AG08396 (cell line): ENCODE data around the gene FSD1L.
A peak's percentile ranks its signal among the peaks of the same experiment; 100 is the strongest.

ENCODE experiments used
- DNase-seq: peaks from one replicate; pipeline ENCODE4 v3.0.0; 2012; ENCODE audit warnings: low spot score, mixed read lengths

The FSD1L gene

DNA sequence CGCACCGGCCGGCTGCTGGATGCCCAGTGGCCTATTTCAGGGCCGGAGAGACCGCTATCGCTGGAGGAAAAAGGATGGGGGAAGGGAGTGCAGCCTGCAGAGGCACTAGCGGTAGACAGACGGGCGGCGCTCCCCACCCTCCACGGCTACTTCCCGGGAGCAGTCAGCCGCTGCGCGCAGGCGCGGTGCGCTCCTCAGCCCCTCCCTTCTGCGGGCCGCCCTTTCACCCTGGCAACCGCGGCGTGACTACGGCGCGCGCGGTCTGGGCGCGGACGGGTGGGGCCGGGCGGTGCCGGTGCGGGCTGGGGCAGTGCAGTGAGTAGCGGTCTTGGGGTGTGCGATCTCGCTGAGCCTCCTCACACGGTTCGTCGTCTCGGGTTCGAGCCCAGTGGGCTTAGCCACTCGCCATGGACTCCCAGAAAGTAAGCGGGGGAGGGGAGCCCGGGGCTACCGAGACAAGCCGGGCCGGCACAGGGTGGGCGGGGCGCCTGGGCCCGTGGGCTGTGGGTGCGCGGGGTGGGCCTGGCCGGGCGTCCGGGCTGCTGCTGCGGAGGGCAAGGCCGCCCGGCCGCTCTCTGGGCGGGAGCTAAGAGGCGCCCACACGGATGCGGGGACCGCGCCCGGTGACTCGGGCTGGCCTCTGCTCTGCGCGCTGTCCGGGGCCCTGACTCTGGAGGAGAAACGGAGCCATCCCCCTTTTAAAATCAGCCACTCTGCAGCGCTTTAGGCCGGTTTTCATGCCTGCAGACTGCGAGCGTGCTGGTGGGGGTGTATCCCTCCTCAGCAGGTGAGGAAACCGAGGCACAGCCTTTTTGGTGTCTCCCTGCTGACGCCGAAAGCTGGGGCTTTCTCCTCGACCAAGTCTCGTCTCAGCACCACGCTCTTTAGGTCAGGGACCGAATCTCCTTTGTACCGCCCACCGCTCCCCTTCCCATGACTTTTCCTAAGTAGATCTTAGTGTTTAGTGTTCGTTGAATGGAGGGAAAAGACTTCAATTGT is at the start of gene FSD1L:
Gene FSD1L, plus strand, starts transcription at position 221 of the 999 bp plus-strand sequence. Its CDS starts 187 bp downstream, at position 408.
- peak; percentile 97 for DNase-seq

- DNase-seq = no peak
Measured at GRCh38 chr9:105399117-105399516, 48.7 kb upstream of the FSD1L start.

DNA sequence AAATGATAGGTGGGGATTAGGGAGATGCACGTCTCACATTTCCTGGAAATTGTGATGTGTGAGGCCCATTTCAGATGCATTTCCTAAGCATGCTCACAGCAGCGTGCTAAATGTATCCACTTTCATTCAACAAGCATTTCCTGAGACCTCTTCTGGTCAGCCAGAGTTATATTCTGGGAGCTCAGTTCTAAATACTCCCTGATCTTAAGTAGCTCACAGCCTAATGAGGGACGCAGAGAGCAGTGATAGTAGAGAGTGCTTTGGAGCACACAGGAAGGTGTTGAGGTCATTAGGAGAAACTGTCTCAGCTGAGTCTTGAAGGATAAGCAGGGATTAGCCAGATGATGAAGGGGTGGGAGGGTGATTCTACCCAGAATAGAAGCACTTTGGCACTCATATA is 46.2 kb upstream of the FSD1L start:
- no peak for DNase-seq

DNA sequence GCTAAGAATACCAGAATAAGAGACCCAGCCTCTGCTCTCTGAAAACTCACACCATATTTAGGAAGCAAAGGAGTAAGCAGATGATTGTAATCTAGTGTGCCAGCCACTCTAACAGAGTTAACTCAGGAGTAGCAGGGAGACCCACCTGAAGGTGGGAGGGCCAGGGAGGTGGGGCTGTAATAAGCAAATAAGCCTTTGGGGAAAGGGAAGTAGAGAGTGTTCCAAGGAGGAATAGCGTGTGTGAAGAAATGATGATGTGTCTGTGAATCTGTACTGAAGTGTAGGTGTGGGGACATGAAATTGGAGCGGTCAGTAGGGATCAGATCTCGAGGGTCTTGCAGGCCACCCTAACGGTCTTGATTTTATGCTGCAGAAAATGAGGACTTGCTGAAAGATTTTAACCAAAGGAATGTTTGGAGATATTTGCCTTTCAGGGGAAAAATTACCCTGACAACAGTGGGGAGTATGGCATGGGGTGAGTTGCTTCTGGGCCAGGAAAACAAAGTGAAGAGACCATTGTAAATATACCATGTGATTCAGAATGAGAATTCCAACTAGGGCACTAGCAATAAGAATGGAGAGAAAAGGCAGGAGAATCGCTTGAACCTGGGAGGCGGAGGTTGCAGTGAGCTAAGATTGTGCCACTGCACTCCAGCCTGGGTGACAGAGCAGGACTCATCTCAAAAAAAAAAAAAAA is 44.1 kb upstream of the FSD1L start:
- DNase-seq = no peak

DNA sequence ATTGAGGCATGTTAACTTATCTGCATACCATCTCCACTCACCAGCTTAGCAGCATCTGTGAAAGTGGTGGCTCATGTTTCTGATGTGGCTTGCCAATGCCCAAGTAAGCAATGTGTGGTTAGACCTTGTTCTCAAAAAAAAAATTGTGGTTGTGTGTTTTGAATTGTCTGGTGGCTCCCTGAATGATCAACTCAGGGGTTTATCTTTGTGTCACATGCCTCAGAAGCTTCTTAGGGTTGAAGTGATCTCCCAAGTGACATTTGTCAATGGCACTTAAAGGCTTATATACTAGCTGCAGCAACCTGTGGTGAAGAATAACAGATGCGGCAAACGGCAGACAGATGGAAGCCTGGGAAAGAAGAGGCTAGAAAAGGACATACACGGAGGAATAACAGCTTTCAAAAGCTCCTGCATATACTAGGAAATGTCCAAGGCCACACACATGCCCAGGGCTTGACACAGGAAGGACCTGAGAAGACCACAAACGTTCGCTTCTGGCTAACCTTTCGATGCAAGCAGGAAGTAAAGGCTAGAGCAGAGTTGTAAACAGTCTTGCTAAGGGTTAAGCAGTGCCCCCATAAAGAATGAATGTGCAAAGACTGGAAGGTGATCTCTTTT is 42.2 kb upstream of the FSD1L start:
- no peak for DNase-seq

- DNase-seq = no peak
Measured at GRCh38 chr9:105406369-105406768, 41.5 kb upstream of the FSD1L start.

DNA sequence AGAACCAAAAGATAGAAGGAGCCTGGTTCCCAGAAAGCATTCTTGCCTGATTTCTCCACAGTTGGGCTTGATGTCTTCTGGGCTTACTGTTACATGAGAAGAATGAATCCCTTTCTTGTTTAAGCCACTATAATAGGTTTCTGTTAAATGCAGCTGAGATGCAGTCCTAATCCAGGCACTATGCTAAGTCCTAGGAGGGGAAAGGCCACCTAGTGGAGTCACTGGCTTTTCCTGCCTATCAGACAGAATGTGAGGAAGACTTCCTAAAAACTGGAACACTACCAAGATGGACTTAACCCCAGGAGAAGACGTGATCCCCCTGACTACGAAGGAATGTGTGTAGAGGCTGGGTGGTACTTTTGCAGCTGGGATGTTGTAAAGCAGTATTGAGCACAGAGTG is 34.3 kb upstream of the FSD1L start:
- DNase-seq = peak; percentile 28

DNA sequence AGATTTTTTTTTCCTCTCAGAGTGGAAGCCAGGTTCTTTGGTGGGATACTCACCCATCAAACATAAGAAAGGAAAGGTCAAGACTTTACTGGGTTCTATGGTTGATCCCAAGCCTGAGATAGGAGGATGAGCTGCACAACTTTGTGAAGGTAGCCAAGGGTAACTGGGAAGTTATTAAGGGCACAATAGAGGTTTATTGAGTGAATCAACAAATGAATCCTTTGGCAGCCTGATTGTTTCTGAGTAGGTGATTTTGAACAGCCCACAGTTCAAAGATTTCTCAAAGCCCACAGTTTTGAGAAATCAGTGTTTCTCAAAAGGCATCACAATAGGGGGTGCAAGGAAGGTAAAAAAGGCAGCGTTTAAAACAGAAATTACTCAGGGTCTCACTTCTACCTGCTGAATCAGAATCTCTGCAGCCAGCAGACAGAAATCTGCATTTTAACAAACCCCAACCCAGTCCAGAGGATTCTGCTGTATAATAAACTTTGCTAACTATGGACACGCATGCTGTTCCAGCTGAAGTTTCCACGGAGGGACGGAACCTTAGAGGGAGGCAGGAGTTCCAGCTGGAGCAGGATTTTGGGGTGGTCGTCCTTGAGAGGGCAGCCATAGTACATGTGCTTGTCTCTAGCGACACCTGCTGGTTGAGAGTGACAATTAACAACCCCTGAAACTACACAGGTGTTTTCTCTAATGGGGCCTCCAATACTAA is 32.7 kb upstream of the FSD1L start:
- DNase-seq = peak; percentile 47

- no peak for DNase-seq
Measured at GRCh38 chr9:105415662-105415980, 32.2 kb upstream of the FSD1L start.

DNA sequence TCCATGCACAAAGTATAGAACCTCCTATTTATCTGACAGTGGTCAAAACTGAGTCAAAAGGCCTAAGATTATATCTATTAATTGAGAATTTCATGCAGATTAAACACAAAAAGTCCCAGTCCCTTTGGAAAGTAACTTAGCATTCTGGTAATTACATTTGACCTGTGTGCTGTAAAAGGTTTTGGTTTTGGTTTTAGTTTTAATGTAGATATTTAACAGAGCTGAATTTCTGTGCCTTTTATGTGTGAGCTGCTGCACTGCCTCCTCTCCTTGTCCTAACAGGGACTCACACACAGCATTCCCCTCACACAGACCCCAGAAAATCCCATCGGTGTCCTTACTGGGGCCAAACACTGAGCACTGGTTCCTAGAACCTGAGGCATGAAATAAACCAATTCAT is 31.0 kb upstream of the FSD1L start:
- DNase-seq = no peak

GRCh38 chr9:105418588-105419500 is 29.0 kb upstream of the FSD1L start:
- no peak for DNase-seq

DNA sequence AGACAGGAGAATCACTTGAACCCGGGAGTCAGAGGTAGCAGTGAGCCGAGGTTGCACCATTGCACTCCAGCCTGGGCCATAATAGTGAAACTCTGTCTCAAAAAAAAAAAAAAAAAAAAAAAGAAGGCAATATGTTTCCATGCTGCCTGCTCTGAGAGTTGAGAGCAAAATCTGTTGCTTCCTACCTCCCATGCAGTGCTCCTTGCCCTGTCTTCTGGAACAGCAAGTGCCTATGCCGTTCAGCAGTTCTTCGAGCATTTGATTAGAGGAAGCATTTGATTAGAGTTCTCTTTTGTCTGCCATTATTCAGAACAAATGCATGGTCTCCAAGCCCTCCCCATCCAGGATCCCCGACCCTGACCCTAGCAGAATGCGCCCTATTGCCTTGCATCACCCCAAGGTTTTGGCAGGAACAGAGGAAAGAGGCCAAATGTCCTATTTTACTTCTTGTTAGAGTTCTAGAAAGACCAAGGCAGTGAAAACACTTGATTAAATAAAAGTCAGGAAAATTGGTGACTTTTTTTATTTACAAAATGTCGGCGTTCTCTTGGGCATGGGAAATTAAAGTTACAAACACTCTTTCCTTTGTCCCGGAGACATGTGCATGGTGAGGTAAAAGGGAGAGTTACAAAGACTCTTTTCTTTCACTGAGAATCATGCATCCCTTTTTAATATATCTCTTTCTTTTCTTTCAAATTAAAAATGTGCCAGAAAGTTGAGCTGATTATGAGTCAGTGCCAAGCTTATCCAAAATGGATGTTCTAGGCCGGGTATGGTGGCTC is 27.8 kb upstream of the FSD1L start:
- DNase-seq = no peak

GRCh38 chr9:105421154-105421553 is 26.7 kb upstream of the FSD1L start:
- no peak for DNase-seq

DNA sequence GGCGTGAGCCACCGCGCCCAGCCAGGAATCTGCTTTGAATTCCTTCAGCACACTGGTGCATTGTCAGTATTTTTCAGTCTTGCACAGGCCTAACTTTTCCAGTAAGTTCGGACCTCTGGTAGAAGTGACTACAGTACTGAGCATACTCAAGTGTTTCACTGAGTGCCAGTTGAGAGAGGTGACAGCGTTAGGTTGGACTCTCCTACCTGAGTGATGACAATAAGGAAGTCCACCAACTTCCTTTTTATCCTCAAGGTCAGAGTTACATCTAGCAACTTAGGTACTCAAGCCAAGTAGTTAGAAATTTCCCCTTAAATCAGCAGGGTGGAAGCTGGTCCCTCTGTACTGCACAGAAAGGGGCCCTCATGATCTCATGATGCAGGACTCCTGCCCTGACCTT is 26.0 kb upstream of the FSD1L start:
- no peak for DNase-seq

GRCh38 chr9:105425816-105426433 is 21.9 kb upstream of the FSD1L start:
- DNase-seq = peak; percentile 38

DNA sequence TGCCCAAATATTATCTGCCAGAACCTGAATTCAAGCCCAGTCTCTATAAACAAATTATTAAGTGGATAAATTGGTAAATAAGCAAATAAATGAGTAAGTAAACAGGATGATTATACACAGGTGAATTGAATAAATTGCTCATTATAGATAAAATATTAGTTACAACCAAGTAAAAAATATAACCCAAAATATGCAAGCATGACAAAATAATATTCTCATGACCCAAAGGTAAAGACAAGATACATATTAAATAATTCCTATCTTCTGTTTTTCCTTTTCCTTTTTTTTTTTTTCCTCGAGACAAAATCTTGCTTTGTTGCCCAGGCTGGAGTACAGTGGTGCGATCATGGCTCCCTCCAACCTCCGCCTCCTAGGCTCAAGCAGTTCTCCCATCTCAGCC is 21.2 kb upstream of the FSD1L start:
- DNase-seq = no peak

DNA sequence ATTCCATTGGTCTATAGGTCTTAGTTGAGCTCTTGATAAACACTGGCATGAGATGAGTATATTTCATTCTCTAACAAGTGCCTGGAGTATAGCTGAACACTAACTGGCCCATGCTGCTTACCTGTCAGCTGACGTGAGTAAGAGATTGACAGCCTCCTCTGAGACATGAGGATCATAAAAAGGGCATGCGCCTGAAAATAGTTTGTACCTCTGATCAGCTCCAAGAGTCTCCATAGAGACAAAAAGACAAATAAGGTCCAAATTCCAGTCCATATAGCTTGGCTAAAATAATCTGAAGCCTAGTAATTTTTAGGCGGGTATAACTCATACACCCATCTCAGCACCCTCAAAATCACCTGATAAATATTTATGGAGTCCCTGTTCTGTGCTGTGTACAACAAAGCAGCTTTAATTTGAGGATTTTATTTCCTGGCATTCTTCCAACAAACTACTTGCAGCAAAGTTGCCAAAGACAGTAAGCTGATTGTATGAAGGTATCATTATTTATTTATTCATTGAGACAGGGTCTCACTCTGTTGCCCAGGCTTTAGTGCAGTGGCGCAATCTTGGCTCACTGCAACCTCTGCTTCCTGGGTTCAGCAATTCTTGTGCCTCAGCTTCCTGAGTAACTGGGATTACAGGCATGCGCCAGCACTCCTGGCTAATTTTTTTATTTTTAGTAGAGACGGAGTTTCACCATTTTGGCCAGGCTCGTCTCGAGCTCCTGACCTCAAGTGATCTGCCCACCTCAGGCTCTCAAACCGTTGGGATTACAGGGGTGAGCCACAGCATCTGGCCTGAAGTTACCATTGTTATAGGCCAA is 16.2 kb upstream of the FSD1L start:
- DNase-seq = no peak

- DNase-seq = no peak
Measured at GRCh38 chr9:105432247-105432842, 15.5 kb upstream of the FSD1L start.

DNA sequence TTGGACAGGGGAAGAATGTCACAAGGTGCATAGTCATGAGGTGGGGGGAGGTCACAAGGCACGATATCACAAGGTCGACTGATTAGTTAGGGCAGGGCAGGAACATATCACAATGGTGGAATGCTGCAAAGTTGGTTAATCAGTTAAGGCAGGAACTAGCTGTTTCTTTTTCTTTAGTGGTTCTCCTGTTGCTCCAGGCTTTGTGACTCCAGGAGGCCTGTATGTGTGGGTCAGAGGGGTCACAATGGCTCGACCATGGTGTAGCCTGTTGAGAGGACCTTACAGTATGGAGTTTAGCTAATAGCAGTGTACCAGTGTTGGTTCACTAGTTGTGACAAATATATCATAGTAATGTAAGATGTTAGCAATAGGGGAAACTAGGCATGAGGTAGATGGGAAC is 12.4 kb upstream of the FSD1L start:
- no peak for DNase-seq
